Measurements from ENCODE around the gene MYO16.

The MYO16 gene

DNA sequence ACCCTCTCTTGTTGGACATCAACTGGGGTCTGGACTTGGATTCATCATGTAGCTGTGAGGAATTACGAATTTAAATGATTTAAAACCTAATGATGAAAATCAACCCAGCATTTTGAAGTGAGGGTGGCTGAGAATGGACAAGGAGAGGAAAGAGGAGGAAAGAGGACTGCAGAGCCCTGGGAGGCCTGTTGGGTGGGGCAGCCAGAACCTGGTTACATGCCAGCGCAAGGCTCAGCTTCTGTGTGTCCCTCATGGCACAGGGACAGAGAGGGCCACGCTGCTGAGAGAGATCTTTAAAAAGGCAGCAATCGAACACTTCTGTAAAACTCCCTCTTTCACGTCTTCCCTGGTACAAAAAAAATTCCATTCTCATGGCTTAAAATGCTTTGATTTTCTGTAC, 292.7 kb downstream of the MYO16 start:
- no peak for TF ChIP-seq ZNF274 (IDR thresholded peaks at IDR 0.05; ENCODE audit: low read depth, low read length)
- H3K4me3 ChIP-seq (ENCODE audit: low read length): no peak overlapping the region

GRCh38 chr13:108923386-108924047, 294.1 kb downstream of the MYO16 start:
- TF ChIP-seq ZNF274 (IDR thresholded peaks at IDR 0.05; ENCODE audit: low read depth, low read length): no peak
- no peak overlapping the region for H3K4me3 ChIP-seq (ENCODE audit: low read length)

- TF ChIP-seq ZNF274 (IDR thresholded peaks at IDR 0.05; ENCODE audit: low read depth, low read length): no peak
- H3K4me3 ChIP-seq (ENCODE audit: low read length): no peak overlapping the region
These were observed 294.7 kb downstream of the MYO16 start for GRCh38 chr13:108924134-108924533.

DNA sequence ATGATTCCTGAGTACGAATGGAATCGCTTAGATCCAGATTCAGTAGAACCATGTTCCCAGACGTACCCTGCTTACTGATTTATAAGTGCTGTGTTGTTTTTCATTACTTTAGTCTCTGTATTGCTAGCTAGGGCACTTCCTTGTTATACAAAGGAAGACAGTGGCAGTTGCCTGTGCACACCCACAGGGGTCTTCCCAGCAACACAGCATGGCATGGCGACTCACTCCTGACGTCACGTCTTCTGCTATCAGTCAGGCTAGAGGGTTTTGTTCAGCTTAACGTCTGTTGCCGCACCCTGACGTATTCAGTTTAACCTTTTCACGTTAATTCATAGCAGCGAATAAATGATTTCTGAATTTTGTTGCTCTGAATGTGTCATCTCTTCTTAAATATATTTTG, 295.1 kb downstream of the MYO16 start:
- no peak for TF ChIP-seq ZNF274 (IDR thresholded peaks at IDR 0.05; ENCODE audit: low read depth, low read length)
- H3K4me3 ChIP-seq (ENCODE audit: low read length): no peak overlapping the region

DNA sequence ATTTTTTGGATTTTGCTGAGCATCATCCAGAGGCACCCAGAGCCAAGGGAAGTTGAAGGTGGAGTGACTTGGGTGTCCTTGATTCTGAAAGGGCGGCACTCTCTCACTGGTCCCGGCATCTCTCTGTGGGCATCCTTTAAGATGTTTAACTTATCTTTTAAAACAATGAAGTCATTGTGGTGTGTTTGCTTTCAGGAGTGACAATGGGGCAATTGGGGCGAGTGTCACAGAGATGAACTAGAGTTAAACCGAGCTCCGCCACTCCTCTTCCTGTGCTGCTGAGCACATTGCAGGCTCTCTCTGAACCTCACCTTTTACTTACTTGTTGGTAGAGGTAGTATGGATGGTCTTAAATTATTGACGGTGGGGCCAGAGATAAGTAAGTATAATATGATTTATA, 295.7 kb downstream of the MYO16 start:
- no peak overlapping the region for H3K4me3 ChIP-seq (ENCODE audit: low read length)
- no peak for TF ChIP-seq ZNF274 (IDR thresholded peaks at IDR 0.05; ENCODE audit: low read depth, low read length)

GRCh38 chr13:108926862-108927261, 297.5 kb downstream of the MYO16 start:
- H3K4me3 ChIP-seq (ENCODE audit: low read length): no peak overlapping the region
- TF ChIP-seq ZNF274 (IDR thresholded peaks at IDR 0.05; ENCODE audit: low read depth, low read length): no peak

GRCh38 chr13:108927615-108928014, 298.2 kb downstream of the MYO16 start:
- H3K4me3 ChIP-seq (ENCODE audit: low read length): no peak overlapping the region
- no peak for TF ChIP-seq ZNF274 (IDR thresholded peaks at IDR 0.05; ENCODE audit: low read depth, low read length)

- H3K4me3 ChIP-seq (ENCODE audit: low read length): no peak overlapping the region
- TF ChIP-seq ZNF274 (IDR thresholded peaks at IDR 0.05; ENCODE audit: low read depth, low read length): no peak
These were observed 300.3 kb downstream of the MYO16 start for GRCh38 chr13:108929532-108930206.

DNA sequence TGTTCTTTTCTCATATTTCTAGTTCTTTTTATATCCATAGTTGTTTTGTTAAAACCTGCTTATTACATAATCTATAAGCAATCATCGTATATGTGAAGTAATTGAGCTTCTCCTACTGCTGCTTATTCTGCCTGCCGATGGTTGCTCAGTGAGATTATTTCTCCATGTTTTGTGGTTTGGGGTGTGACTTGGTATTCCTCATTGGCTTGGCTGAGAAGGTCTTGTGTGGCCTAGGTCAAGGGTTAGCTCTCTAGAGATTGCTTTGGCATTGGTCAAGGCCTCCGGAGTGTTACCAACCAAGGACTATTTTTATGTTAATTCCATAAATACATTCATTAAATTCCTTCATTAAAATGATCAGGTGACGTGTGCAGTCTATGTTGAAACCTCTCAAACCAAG, 302.8 kb downstream of the MYO16 start:
- TF ChIP-seq ZNF274 (IDR thresholded peaks at IDR 0.05; ENCODE audit: low read depth, low read length): no peak
- H3K4me3 ChIP-seq (ENCODE audit: low read length): no peak overlapping the region

- no peak overlapping the region for H3K4me3 ChIP-seq (ENCODE audit: low read length)
- no peak for TF ChIP-seq ZNF274 (IDR thresholded peaks at IDR 0.05; ENCODE audit: low read depth, low read length)
These were observed 303.6 kb downstream of the MYO16 start for GRCh38 chr13:108933061-108933460.

- no peak for TF ChIP-seq ZNF274 (IDR thresholded peaks at IDR 0.05; ENCODE audit: low read depth, low read length)
- no peak overlapping the region for H3K4me3 ChIP-seq (ENCODE audit: low read length)
These were observed 308.7 kb downstream of the MYO16 start for GRCh38 chr13:108938155-108938554.

- H3K4me3 ChIP-seq (ENCODE audit: low read length): no peak overlapping the region
- TF ChIP-seq ZNF274 (IDR thresholded peaks at IDR 0.05; ENCODE audit: low read depth, low read length): no peak
These were observed 310.7 kb downstream of the MYO16 start for GRCh38 chr13:108940121-108940520.

- H3K4me3 ChIP-seq (ENCODE audit: low read length): no peak overlapping the region
- TF ChIP-seq ZNF274 (IDR thresholded peaks at IDR 0.05; ENCODE audit: low read depth, low read length): no peak
These were observed 314.4 kb downstream of the MYO16 start for GRCh38 chr13:108943842-108944241.

GRCh38 chr13:108944760-108945159, 315.3 kb downstream of the MYO16 start:
- no peak for TF ChIP-seq ZNF274 (IDR thresholded peaks at IDR 0.05; ENCODE audit: low read depth, low read length)
- H3K4me3 ChIP-seq (ENCODE audit: low read length): no peak overlapping the region

DNA sequence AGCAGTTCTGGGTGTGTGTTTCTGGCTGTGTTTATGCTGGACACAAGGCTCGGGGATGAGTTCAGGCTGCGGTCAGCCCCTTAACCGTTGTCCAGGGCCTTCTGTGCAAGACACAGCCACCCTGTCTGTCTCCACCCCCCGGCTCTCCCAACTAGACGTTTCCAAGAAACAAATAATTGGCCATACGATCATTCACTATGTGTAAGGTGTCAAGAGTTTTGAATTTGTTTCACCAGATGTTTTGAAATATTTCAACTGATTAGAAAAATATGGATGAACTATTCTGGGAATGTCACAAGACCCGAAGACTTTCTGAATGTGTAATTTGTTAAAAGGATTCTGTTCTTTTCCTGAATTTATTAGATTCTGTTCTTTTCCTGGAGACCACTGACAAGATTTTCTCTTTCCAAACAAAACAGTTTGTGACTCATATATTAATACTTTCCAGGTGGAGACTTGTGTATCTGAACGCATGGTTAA, 318.2 kb downstream of the MYO16 start:
- no peak for TF ChIP-seq ZNF274 (IDR thresholded peaks at IDR 0.05; ENCODE audit: low read depth, low read length)
- no peak overlapping the region for H3K4me3 ChIP-seq (ENCODE audit: low read length)

Measured in GM08714 (cell line).